ENCODE measurements around the gene C2orf74. TPM values are rescaled to one million over a fixed set of nuclear protein-coding genes. Genes with fewer than 3 reads are reported as not detected.
"Not testable (repeated sequence)": the region's sequence is repeated elsewhere in the genome, so short reads cannot be mapped to it uniquely, and the experiment has no call there.

C2orf74 gene
- total RNA-seq, 1 experiment from 2014 or later, result 17.1 TPM

DNA sequence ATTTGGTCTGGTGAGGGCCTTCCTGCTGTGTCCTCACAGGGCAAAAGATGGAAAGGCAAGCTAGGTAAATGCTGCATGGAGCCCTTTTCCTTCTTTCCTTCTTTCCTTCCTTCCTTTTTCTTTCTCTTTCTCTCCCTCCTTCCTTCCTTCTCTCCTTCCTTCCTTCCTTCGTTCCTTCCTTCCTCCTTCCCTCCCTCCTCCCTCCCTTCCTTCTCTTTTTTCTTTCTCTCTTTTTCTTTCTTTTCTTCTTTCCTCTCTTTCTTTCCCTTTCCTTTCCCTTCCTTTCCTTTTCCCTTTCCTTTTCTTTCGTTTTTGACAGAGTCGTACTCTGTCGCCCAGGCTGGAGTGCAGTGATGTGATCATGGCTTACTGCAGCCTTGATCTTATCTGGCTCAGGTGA is 23.1 kb upstream of the C2orf74 start:
- CTCF ChIA-PET, result no interaction called here
- TF ChIP-seq CTCF (IDR thresholded peaks at IDR 0.05; ENCODE audit: unreplicated experiment), result no peak
- H3K4me3 Mint-ChIP-seq (ENCODE audit: low read depth, unreplicated experiment), result no peak overlapping the region
- H3K4me1 Mint-ChIP-seq (ENCODE audit: low read depth, unreplicated experiment), result no peaks in the 10 kb centered on the region
- H3K27ac Mint-ChIP-seq (ENCODE audit: unreplicated experiment), result no peak overlapping the region
- intact Hi-C loops (cut with micrococcal nuclease; ENCODE audit: unreplicated experiment), result loop anchor here (5.0 kb wide), 1 partner anchor 773 kb away; no protein-coding TSS in a partner anchor
- no TSS peak for BruUV-seq (replicated peaks)
- H3K9me3 Mint-ChIP-seq (ENCODE audit: low read depth, unreplicated experiment), result no peaks in the 10 kb centered on the region
- no peaks in the 10 kb centered on the region for H3K36me3 Mint-ChIP-seq (ENCODE audit: insufficient read depth, unreplicated experiment)
- no peaks in the 10 kb centered on the region for H3K27me3 Mint-ChIP-seq (ENCODE audit: unreplicated experiment)
- no peak for DNase-seq

GRCh38 chr2:61141151-61141550 is 20.8 kb upstream of the C2orf74 start:
- no peak for DNase-seq
- intact Hi-C loops (cut with micrococcal nuclease; ENCODE audit: unreplicated experiment), result no loop called here
- H3K27ac Mint-ChIP-seq (ENCODE audit: unreplicated experiment), result no peak overlapping the region
- BruUV-seq (replicated peaks), result no TSS peak
- CTCF ChIA-PET, result no interaction called here
- H3K36me3 Mint-ChIP-seq (ENCODE audit: insufficient read depth, unreplicated experiment), result peaks cover 8% of the 10 kb centered on the region
- H3K27me3 Mint-ChIP-seq (ENCODE audit: unreplicated experiment), result no peaks in the 10 kb centered on the region
- no peaks in the 10 kb centered on the region for H3K9me3 Mint-ChIP-seq (ENCODE audit: low read depth, unreplicated experiment)
- no peak for TF ChIP-seq CTCF (IDR thresholded peaks at IDR 0.05; ENCODE audit: unreplicated experiment)
- H3K4me3 Mint-ChIP-seq (ENCODE audit: low read depth, unreplicated experiment), result no peak overlapping the region
- no peaks in the 10 kb centered on the region for H3K4me1 Mint-ChIP-seq (ENCODE audit: low read depth, unreplicated experiment)

DNA sequence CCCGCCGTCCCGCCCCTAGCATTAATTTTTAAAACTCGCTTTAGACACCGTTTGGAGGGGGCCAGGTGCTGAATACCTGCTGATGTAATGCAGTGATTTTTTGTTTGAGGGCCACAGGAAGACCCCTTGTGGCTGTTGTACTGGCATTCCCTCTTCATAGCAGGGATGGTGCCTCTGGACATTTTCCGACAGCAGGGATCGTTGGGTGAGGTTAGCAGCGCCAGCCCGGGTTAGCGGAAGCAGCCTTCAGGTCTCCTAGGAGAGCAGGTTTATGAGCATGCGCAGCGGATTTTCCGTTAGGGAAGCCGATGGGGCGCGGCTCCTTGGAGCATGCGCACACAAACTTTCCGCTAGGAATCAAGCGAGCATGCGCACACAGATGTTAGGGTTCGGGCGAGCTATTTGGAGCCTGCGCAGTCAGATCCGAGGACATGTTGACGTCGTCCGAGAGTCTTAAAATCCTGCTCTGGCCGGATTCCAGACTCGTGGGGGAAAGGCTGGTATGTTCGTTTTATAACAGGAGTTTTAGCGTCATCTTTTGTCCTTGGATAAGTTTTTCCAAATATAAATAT is 17.2 kb upstream of the C2orf74 start:
- no peak for TF ChIP-seq CTCF (IDR thresholded peaks at IDR 0.05; ENCODE audit: unreplicated experiment)
- CTCF ChIA-PET, result interaction anchor here (1.0 to 1.4 kb wide), 2 partner anchors 9 to 709 kb away, joined by 3 read pairs; partner anchors contain the start of gene FAM161A
- no TSS peak for BruUV-seq (replicated peaks)
- H3K36me3 Mint-ChIP-seq (ENCODE audit: insufficient read depth, unreplicated experiment), result peaks cover 26% of the 10 kb centered on the region
- peak overlapping the region; percentile 78 for H3K4me3 Mint-ChIP-seq (ENCODE audit: low read depth, unreplicated experiment)
- no peaks in the 10 kb centered on the region for H3K27me3 Mint-ChIP-seq (ENCODE audit: unreplicated experiment)
- H3K4me1 Mint-ChIP-seq (ENCODE audit: low read depth, unreplicated experiment), result no peaks in the 10 kb centered on the region
- intact Hi-C loops (cut with micrococcal nuclease; ENCODE audit: unreplicated experiment), result no loop called here
- H3K27ac Mint-ChIP-seq (ENCODE audit: unreplicated experiment), result peak overlapping the region; percentile 93
- peak; percentile 93 for DNase-seq
- no peaks in the 10 kb centered on the region for H3K9me3 Mint-ChIP-seq (ENCODE audit: low read depth, unreplicated experiment)

- intact Hi-C loops (cut with micrococcal nuclease; ENCODE audit: unreplicated experiment), result no loop called here
- Mint-ChIP-seq H3K36me3 (ENCODE audit: insufficient read depth, unreplicated experiment) (peaks cover 33% of the 10 kb centered on the region), H3K4me1 (ENCODE audit: low read depth, unreplicated experiment) (no peaks in the 10 kb centered on the region), H3K9me3 (ENCODE audit: low read depth, unreplicated experiment) (no peaks in the 10 kb centered on the region), H3K4me3 (ENCODE audit: low read depth, unreplicated experiment) (peak overlapping the region; percentile 78), H3K27ac (ENCODE audit: unreplicated experiment) (no peak overlapping the region), H3K27me3 (ENCODE audit: unreplicated experiment) (no peaks in the 10 kb centered on the region)
- CTCF ChIA-PET, result interaction anchor here (1.4 kb wide), 1 partner anchor 10 kb away, joined by 3 read pairs; no protein-coding TSS in a partner anchor
- TF ChIP-seq CTCF (IDR thresholded peaks at IDR 0.05; ENCODE audit: unreplicated experiment), result no peak
- no peak for DNase-seq
- no TSS peak for BruUV-seq (replicated peaks)
Measured at GRCh38 chr2:61145990-61146389, 16.0 kb upstream of the C2orf74 start.

DNA sequence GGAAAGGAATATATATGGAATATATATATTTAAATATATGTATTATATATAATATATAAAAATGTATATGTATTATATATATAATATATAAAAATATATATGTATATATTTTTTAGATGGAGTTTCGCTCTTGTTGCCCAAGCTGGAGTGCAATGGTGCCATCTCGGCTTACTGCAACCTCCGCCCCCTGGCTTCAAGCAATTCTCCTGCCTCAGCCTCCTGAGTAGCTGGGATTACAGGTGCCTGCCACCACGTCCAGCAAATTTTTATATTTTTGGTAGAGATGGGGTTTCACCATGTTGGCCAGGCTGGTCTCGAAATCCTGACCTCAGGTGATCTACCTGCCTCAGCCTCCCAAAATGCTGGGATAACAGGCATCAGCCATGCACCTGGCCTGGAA is 13.9 kb upstream of the C2orf74 start:
- H3K27me3 Mint-ChIP-seq (ENCODE audit: unreplicated experiment); CTCF ChIA-PET; H3K4me3 Mint-ChIP-seq (ENCODE audit: low read depth, unreplicated experiment); intact Hi-C loops (cut with micrococcal nuclease; ENCODE audit: unreplicated experiment); H3K9me3 Mint-ChIP-seq (ENCODE audit: low read depth, unreplicated experiment); BruUV-seq (replicated peaks); H3K4me1 Mint-ChIP-seq (ENCODE audit: low read depth, unreplicated experiment); DNase-seq; H3K27ac Mint-ChIP-seq (ENCODE audit: unreplicated experiment): not testable (repeated sequence)
- H3K36me3 Mint-ChIP-seq (ENCODE audit: insufficient read depth, unreplicated experiment), result peaks cover 33% of the 10 kb centered on the region
